ENCODE results near the gene ANKRD30A. TPM values are rescaled to one million over a fixed set of nuclear protein-coding genes. Genes with fewer than 3 reads are reported as not detected.
"Not testable (repeated sequence)": the region's sequence is repeated elsewhere in the genome, so short reads cannot be mapped to it uniquely, and the experiment has no call there.

The ANKRD30A gene
- total RNA-seq, 2 donors from 2014 or later = not detected

DNA sequence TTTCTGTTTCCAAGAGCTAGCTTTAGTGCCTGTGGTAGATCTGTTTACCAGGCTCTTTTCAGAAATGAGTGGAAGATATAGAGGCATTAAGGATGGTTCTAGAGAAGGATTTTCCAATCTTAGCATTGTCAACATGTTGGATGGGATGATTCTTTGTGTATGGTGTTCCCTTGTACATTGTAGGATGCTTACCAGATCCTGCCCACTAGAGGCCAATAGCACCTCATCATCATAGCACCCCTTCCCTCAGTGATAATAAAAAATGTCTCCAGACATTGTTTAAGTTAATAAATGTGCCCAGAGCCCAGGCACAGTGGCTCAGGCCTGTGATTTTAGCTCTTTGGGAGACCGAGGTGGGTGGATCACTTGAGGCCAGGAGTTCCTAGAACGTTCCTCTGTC lies 121.2 kb downstream of the ANKRD30A start:
- DNase-seq (no peak), ATAC-seq (no peak)
- intact Hi-C loops (cut with DNase I, micrococcal nuclease) = no loop called here

GRCh38 chr10:37255837-37256236 lies 130.4 kb downstream of the ANKRD30A start:
- ATAC-seq; intact Hi-C loops (cut with DNase I, micrococcal nuclease); DNase-seq: not testable (repeated sequence)

- DNase-seq = no peak
- ATAC-seq = no peak
- intact Hi-C loops (cut with DNase I, micrococcal nuclease) = no loop called here
Observed at GRCh38 chr10:37263304-37263703, 137.9 kb downstream of the ANKRD30A start.

- no peak for ATAC-seq
- DNase-seq = no peak
- intact Hi-C loops (cut with DNase I, micrococcal nuclease) = no loop called here
Observed at GRCh38 chr10:37268266-37268665, 142.9 kb downstream of the ANKRD30A start.

- ATAC-seq (no peak), DNase-seq (no peak)
- intact Hi-C loops (cut with DNase I, micrococcal nuclease) = no loop called here
Observed at GRCh38 chr10:37269554-37270256, 144.3 kb downstream of the ANKRD30A start.

- no peak for ATAC-seq
- no peak for DNase-seq
- intact Hi-C loops (cut with DNase I, micrococcal nuclease) = no loop called here
Observed at GRCh38 chr10:37275216-37275777, 149.9 kb downstream of the ANKRD30A start.

GRCh38 chr10:37285063-37285462 lies 159.7 kb downstream of the ANKRD30A start:
- intact Hi-C loops (cut with DNase I, micrococcal nuclease) = no loop called here
- no peak for ATAC-seq
- DNase-seq = no peak

GRCh38 chr10:37289833-37290464 lies 164.6 kb downstream of the ANKRD30A start:
- ATAC-seq = peak; percentile 34
- intact Hi-C loops (cut with DNase I, micrococcal nuclease) = no loop called here

DNA sequence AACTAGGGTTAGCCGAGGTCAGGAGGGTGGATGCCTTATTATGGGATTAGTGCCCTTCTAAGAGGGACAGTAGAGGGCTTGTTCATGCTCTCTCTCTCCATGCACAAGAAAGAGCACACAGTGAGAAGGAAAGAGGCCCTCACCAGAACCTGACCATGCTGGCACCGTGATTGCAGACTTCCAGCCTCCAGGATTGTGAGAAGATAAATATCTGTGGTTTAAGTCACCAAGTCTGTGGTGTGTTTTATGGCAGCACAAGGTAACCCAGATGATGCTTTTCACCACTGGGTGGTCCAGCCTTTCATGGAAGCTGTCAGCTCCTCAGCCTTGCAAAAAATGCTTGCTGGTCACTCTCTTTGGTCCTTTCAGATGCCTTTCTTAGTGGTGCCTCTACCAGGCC lies 175.9 kb downstream of the ANKRD30A start:
- no peak for ATAC-seq
- intact Hi-C loops (cut with DNase I, micrococcal nuclease) = no loop called here
- DNase-seq = no peak

More at GRCh38 chr10:37289833-37290464, 164.6 kb downstream of the ANKRD30A start:
- no peak for DNase-seq

DNA sequence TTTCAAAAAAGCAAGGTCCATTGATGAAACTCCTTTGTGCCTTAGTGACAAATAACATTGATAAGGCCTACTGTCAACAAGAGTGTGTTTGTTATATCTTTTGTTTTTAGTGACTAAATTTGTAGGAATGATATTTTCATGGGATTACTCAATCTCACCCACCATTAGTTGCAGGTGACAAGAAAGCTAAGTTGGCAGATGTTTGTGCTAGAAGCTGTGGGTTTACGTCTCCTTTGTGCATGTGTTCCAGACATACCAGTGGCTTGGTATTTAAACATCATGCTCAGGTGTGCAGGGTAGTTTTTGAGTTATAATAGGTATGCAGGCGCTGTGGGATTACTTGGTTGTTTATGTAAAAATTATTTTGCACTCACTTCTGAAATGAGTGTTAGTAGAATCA lies 178.6 kb downstream of the ANKRD30A start:
- DNase-seq (no peak), ATAC-seq (no peak)
- intact Hi-C loops (cut with DNase I, micrococcal nuclease) = no loop called here

DNA sequence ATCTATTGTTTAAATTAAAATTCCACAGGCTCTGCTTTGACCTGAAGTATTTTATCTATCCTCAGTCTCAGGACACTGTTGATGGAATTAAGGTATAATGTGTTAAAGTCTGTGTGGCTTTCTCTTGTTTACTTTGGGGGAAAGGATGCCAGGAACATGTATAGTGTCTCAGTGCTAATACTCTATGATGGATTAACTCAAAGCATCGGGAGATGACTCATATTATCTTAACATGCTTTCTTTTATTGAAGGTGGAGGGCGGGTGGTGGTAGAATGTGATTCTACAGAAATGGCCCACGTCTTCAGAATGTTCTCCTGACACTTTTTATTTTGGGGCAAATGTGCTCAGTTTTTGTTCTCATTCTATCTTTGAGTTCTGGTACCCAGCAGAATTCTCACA lies 189.0 kb downstream of the ANKRD30A start:
- intact Hi-C loops (cut with DNase I, micrococcal nuclease) = no loop called here
- no peak for ATAC-seq
- no peak for DNase-seq

- intact Hi-C loops (cut with DNase I, micrococcal nuclease) = no loop called here
- DNase-seq (no peak), ATAC-seq (no peak)
Observed at GRCh38 chr10:37314862-37315261, 189.5 kb downstream of the ANKRD30A start.

- ATAC-seq (no peak), DNase-seq (no peak)
- intact Hi-C loops (cut with DNase I, micrococcal nuclease) = no loop called here
Observed at GRCh38 chr10:37344413-37344812, 219.0 kb downstream of the ANKRD30A start.

GRCh38 chr10:37379991-37380390 lies 254.6 kb downstream of the ANKRD30A start:
- DNase-seq = no peak
- intact Hi-C loops (cut with DNase I, micrococcal nuclease) = no loop called here
- ATAC-seq = no peak

- ATAC-seq (no peak), DNase-seq (no peak)
- intact Hi-C loops (cut with DNase I, micrococcal nuclease) = no loop called here
Observed at GRCh38 chr10:37381271-37381670, 255.9 kb downstream of the ANKRD30A start.

- intact Hi-C loops (cut with DNase I, micrococcal nuclease) = no loop called here
- no peak for ATAC-seq
- no peak for DNase-seq
Observed at GRCh38 chr10:37384923-37385322, 259.5 kb downstream of the ANKRD30A start.

- ATAC-seq = no peak
- intact Hi-C loops (cut with DNase I, micrococcal nuclease) = no loop called here
- no peak for DNase-seq
Observed at GRCh38 chr10:37390926-37391325, 265.5 kb downstream of the ANKRD30A start.

DNA sequence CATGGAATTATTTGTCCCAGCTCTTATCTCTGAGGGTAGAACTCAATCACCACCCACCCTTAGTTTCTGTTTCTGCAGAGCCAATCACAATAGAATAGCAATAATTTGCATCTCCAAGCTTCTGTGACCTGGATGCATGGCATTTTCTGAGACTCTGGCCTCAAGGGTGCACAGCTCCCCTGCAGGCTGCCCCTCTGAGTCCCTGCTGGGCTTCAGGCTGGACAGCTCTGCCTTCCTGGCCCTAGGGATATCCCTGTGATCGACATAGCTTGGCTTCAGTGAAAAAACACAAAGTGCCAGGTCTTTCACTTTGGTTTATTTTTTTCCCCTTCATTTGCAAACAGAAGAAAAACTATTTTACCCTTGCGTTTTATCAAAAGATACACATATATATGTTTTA lies 275.4 kb downstream of the ANKRD30A start:
- DNase-seq; intact Hi-C loops (cut with DNase I, micrococcal nuclease); ATAC-seq: not testable (repeated sequence)

- ATAC-seq = no peak
- intact Hi-C loops (cut with DNase I, micrococcal nuclease) = no loop called here
- no peak for DNase-seq
Observed at GRCh38 chr10:37401225-37401624, 275.8 kb downstream of the ANKRD30A start.

GRCh38 chr10:37403776-37404175 lies 278.4 kb downstream of the ANKRD30A start:
- no peak for DNase-seq
- no peak for ATAC-seq
- intact Hi-C loops (cut with DNase I, micrococcal nuclease) = no loop called here
